Measurements from ENCODE around the gene SSUH2.

SSUH2 gene

GRCh38 chr3:8608041-8608790 is 36.4 kb downstream of the SSUH2 start:
- in situ Hi-C loops (cut with MboI; ENCODE audit: low sequenced_read_pairs, unreplicated experiment), result no loop called here
- DNase-seq (ENCODE audit: low spot score), result no peak
- TF ChIP-seq CTCF (IDR thresholded peaks at IDR 0.05; ENCODE audit: borderline replicate concordance, control extremely low read depth, extremely low read depth, insufficient read depth, missing control alignments), result no peak

- in situ Hi-C loops (cut with MboI; ENCODE audit: low sequenced_read_pairs, unreplicated experiment), result no loop called here
- TF ChIP-seq CTCF (IDR thresholded peaks at IDR 0.05; ENCODE audit: borderline replicate concordance, control extremely low read depth, extremely low read depth, insufficient read depth, missing control alignments), result no peak
- no peak for DNase-seq (ENCODE audit: low spot score)
These were observed 37.2 kb downstream of the SSUH2 start for GRCh38 chr3:8607234-8608040.

GRCh38 chr3:8606701-8607231 is 37.8 kb downstream of the SSUH2 start:
- no peak for DNase-seq (ENCODE audit: low spot score)
- no peak for TF ChIP-seq CTCF (IDR thresholded peaks at IDR 0.05; ENCODE audit: borderline replicate concordance, control extremely low read depth, extremely low read depth, insufficient read depth, missing control alignments)
- in situ Hi-C loops (cut with MboI; ENCODE audit: low sequenced_read_pairs, unreplicated experiment), result no loop called here

- TF ChIP-seq CTCF (IDR thresholded peaks at IDR 0.05; ENCODE audit: borderline replicate concordance, control extremely low read depth, extremely low read depth, insufficient read depth, missing control alignments), result no peak
- DNase-seq (ENCODE audit: low spot score), result no peak
- in situ Hi-C loops (cut with MboI; ENCODE audit: low sequenced_read_pairs, unreplicated experiment), result no loop called here
These were observed 39.6 kb downstream of the SSUH2 start for GRCh38 chr3:8604988-8605387.

- in situ Hi-C loops (cut with MboI; ENCODE audit: low sequenced_read_pairs, unreplicated experiment), result no loop called here
- DNase-seq (ENCODE audit: low spot score), result no peak
- no peak for TF ChIP-seq CTCF (IDR thresholded peaks at IDR 0.05; ENCODE audit: borderline replicate concordance, control extremely low read depth, extremely low read depth, insufficient read depth, missing control alignments)
These were observed 40.6 kb downstream of the SSUH2 start for GRCh38 chr3:8604006-8604405.

GRCh38 chr3:8603115-8603710 is 41.4 kb downstream of the SSUH2 start:
- TF ChIP-seq CTCF (IDR thresholded peaks at IDR 0.05; ENCODE audit: borderline replicate concordance, control extremely low read depth, extremely low read depth, insufficient read depth, missing control alignments), result no peak
- no peak for DNase-seq (ENCODE audit: low spot score)
- in situ Hi-C loops (cut with MboI; ENCODE audit: low sequenced_read_pairs, unreplicated experiment), result no loop called here
